Heart left ventricle (tissue), 13 donors: ENCODE measurements around the gene C11orf58.

Experiments used
- CTCF ChIP-seq, 12 donors: fragments of 200-600 bp; sonication (generic) in 4 of 12; IDR thresholded peaks; one replicate each; pipeline versions ENCODE4 v1.5.0 to v1.8.0; 2018 to 2022; ENCODE audit warnings: antibody characterized with exemption in 12 of 12, mild to moderate bottlenecking in 5 of 12
- POLR2A ChIP-seq, 2 donors: fragments of 450-650 bp; IDR thresholded peaks; one replicate each; pipeline ENCODE4 v1.6.1; 2017; ENCODE audit warnings: antibody characterized with exemption in 2 of 2, mild to moderate bottlenecking in 2 of 2, moderate library complexity in 2 of 2
- donor health status: ischemic (EF 13 %, LVEDD 7.1; RV severe dilation, severe dysfunction).
- donor health status: DM: no; HTN: yes; CAD: no.
- donor health status: DM: no; HTN: no; CAD: no.
- donor health status: ischemic (EF 25% LVEDD 6.9; RV normal size, moderate dysfunction).
- donor health status: ischemic (EF 25% LVEDD 5.7; RV mildly dilated, moderate dysfunction).
- donor health status: ischemic (EF 35%, LVEDD 5.7; RV mildly dilated, moderate dysfunction).
- donor health status: nonischemic (EF 11% LVEDD 7.7; RV severe dilation, severe dysfunction).
- donor health status: DM: yes; HTN: yes; CAD: no.
- donor health status: PGD.
- donor health status: ischemic (EF 29% LVEDD 5.4; RV normal size, mild dysfunction).
- donor health status: nonischemic (EF 23%, LVEDD 6.1; RV moderate dilation, normal function).

DNA sequence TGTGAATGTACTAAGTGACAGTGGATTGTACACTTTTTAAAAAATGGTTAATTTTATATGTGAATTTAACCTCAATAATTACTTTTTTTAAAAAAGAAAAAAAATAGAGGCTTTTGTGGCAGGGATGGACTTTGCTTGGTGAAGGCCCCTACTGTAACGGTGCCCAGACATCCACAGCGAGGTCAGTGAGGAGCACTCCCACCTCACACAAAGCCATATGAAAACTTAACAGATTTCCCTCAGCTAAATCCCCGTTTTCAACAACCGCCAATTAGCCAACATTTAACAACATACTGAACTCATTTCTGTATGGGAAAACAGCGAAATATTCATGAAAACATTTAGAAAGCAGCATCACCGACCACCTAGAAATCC, 642 bp upstream of the C11orf58 start:
- TF ChIP-seq CTCF (IDR thresholded peaks at IDR 0.05) = no peak
- no peak for TF ChIP-seq POLR2A (IDR thresholded peaks at IDR 0.05)
